A549 (cell line): ENCODE results near the gene SNORC. TPM values are rescaled to one million over a fixed set of nuclear protein-coding genes. Genes with fewer than 3 reads are reported as not detected.
A peak's percentile ranks its signal among the peaks of the same experiment; 100 is the strongest.

Experiments
- ATAC-seq, 2 experiments: fragments of 200-7000 bp in 1 of 2; fragments of >200 bp in 1 of 2; cut with Nextera tagmentation in 1 of 2; cut with Tn5 transposase in 1 of 2; 3 replicates each; pipeline versions ENCODE4 v1.8.0 to v1.9.1; 2018 to 2020; ENCODE audit warnings: mild to moderate bottlenecking in 1 of 2, moderate library complexity in 1 of 2
- CTCF ChIA-PET: fragments of 300-600 bp; sonication (Branson Sonifier 250); formaldehyde crosslinking; extraction: SDS; loops from one replicate; lab custom pipeline; 2021; ENCODE audit warnings: antibody characterized with exemption, inconsistent platforms; lab: Yijun Ruan, JAX
- POLR2A ChIA-PET: fragments of 350-600 bp; formaldehyde crosslinking; extraction: SDS; loops from one replicate; lab custom pipeline; 2021; ENCODE audit warnings: antibody characterized with exemption, inconsistent platforms; lab: Yijun Ruan, JAX
- DNase-seq, 2 experiments: peaks; one replicate each; pipeline versions ENCODE4 v3.0.0 to v3.0.0-alpha.2; 2011 to 2016; ENCODE audit warnings: low read depth in 1 of 2, low spot score in 1 of 2
- FAIRE-seq: peaks from 2 replicates; lab custom pipeline; 2011; peaks lifted over from hg19 to GRCh38; lab: Jason Lieb, UNC
- H3K27ac ChIP-seq, 2 experiments: fragments of >200 bp; sonication (Bioruptor Twin); formaldehyde crosslinking; 3 replicates each; pipeline ENCODE4 v1.5.1; 2016 to 2017
- H3K4me1 ChIP-seq: fragments of >200 bp; sonication (Bioruptor Twin); formaldehyde crosslinking; 3 replicates; pipeline ENCODE4 v1.6.1; 2016
- H3K4me2 ChIP-seq: fragments of >200 bp; sonication (Bioruptor Twin); formaldehyde crosslinking; 3 replicates; pipeline ENCODE4 v1.6.1; 2016
- H3K4me3 ChIP-seq: fragments of >200 bp; sonication (Bioruptor Twin); formaldehyde crosslinking; 3 replicates; pipeline ENCODE4 v1.5.1; 2016
- H3K9me3 ChIP-seq: fragments of >200 bp; sonication (Bioruptor Twin); formaldehyde crosslinking; 3 replicates; pipeline ENCODE4 v1.6.1; 2016
- CBX8 ChIP-seq: fragments of 200-600 bp; sonication (generic); IDR thresholded peaks from 2 replicates; pipeline ENCODE4 v1.6.1; 2016
- CEBPB ChIP-seq, 2 experiments: fragments of >200 bp in 1 of 2; sonication (Bioruptor Twin) in 1 of 2; formaldehyde crosslinking in 1 of 2; IDR thresholded peaks; 2 replicates each; pipeline ENCODE4 v1.6.1; 2012 to 2016
- EHF ChIP-seq: fragments of 250-450 bp; sonication (Bioruptor Pico); IDR thresholded peaks from 2 replicates; pipeline ENCODE4 v1.5.0; 2020; ENCODE audit warnings: mild to moderate bottlenecking
- EHMT2 ChIP-seq: fragments of 200-600 bp; sonication (generic); IDR thresholded peaks from 2 replicates; pipeline ENCODE4 v1.6.1; 2016; ENCODE audit warnings: antibody characterized with exemption, low read depth, mild to moderate bottlenecking, moderate library complexity
- ESRRA ChIP-seq: fragments of 150-350 bp; IDR thresholded peaks from 2 replicates; pipeline ENCODE4 v1.6.1; 2014; ENCODE audit warnings: mild to moderate bottlenecking, low read length, borderline replicate concordance
- FOSB ChIP-seq: fragments of 250-450 bp; sonication (Bioruptor Pico); IDR thresholded peaks from 2 replicates; pipeline ENCODE4 v1.5.0; 2020; ENCODE audit warnings: mild to moderate bottlenecking, moderate library complexity
- FOSL2 ChIP-seq, 2 experiments: fragments of 450-650 bp in 1 of 2; fragments of >200 bp in 1 of 2; sonication (Bioruptor Twin) in 1 of 2; formaldehyde crosslinking; IDR thresholded peaks; 2 replicates each; pipeline versions ENCODE4 v1.5.0 to v1.6.1; 2016 to 2020; ENCODE audit warnings: mild to moderate bottlenecking in 1 of 2, moderate library complexity in 1 of 2
- FOXS1 ChIP-seq: fragments of 250-450 bp; sonication (Bioruptor Pico); IDR thresholded peaks from 2 replicates; pipeline ENCODE4 v1.5.0; 2020; ENCODE audit warnings: mild to moderate bottlenecking, moderate library complexity
- HOXA7 ChIP-seq: fragments of 250-450 bp; sonication (Bioruptor Pico); IDR thresholded peaks from 2 replicates; pipeline ENCODE4 v1.5.0; 2020; ENCODE audit warnings: mild to moderate bottlenecking, moderate library complexity
- HOXB13 ChIP-seq: fragments of 250-450 bp; sonication (Bioruptor Pico); IDR thresholded peaks from 2 replicates; pipeline ENCODE4 v1.5.0; 2020; ENCODE audit warnings: low read depth, mild to moderate bottlenecking, moderate library complexity
- KDM5A ChIP-seq: fragments of 200-600 bp; sonication (generic); IDR thresholded peaks from 2 replicates; pipeline ENCODE4 v1.6.1; 2016; ENCODE audit warnings: antibody characterized with exemption, mild to moderate bottlenecking
- MYC ChIP-seq: IDR thresholded peaks from 2 replicates; pipeline ENCODE4 v1.6.1; 2012; ENCODE audit warnings: mild to moderate bottlenecking, inconsistent platforms, low read length, improper control_type of control experiment, borderline replicate concordance
- SREBF2 ChIP-seq: fragments of 450-650 bp; IDR thresholded peaks from 2 replicates; pipeline ENCODE4 v1.6.1; 2014; ENCODE audit warnings: mild to moderate bottlenecking, moderate library complexity
- ZFP36 ChIP-seq: fragments of 450-650 bp; IDR thresholded peaks from 2 replicates; pipeline ENCODE4 v1.6.1; 2014; ENCODE audit warnings: borderline replicate concordance; ENCODE audit not compliant: partially characterized antibody
- WGBS: methylation state at CpG from one replicate; pipeline ENCODE4 v1.1.6; 2017; ENCODE audit errors: missing lambda C conversion rate; 5-methylcytosine and 5-hydroxymethylcytosine counted together
- polyA plus RNA-seq, 4 experiments: library from polyadenylated mRNA; depleted of rRNA in 3 of 4; stranded (reverse); fragments of >200 nt; fragmentation: RNase III in 1 of 4; extraction: RNeasy Plus Mini Kit Qiagen cat#74134 plus additional on column Dnase treatment in 1 of 4; gene quantifications; 2 replicates in 3 of 4; 3 replicates in 1 of 4; pipeline ENCODE4 v1.2.3, GENCODE V29; 2011 to 2017
- TF ChIP-seq, protein P1 (sequence below): fragments of 200-600 bp; sonication (generic); IDR thresholded peaks from 2 replicates; pipeline ENCODE4 v1.6.1; 2016; ENCODE audit warnings: antibody characterized with exemption, mild to moderate bottlenecking, moderate library complexity
- TF ChIP-seq, protein P2 (sequence below): fragments of >200 bp; sonication (Bioruptor Twin); formaldehyde crosslinking; IDR thresholded peaks from 2 replicates; pipeline ENCODE4 v1.6.1; 2016
- TF ChIP-seq, protein P3 (sequence below): fragments of >200 bp; sonication (Bioruptor Twin); formaldehyde crosslinking; IDR thresholded peaks from 3 replicates; pipeline ENCODE4 v1.5.1; 2016
- TF ChIP-seq, protein P4 (sequence below): IDR thresholded peaks from 2 replicates; pipeline ENCODE4 v1.6.1; 2012
- TF ChIP-seq, protein P5 (sequence below): fragments of 250-450 bp; sonication (Bioruptor Pico); IDR thresholded peaks from 2 replicates; pipeline ENCODE4 v1.5.0; 2021; ENCODE audit warnings: mild to moderate bottlenecking, moderate library complexity, borderline replicate concordance
- TF ChIP-seq, protein P6 (sequence below): fragments of 150-350 bp; IDR thresholded peaks from 2 replicates; pipeline ENCODE4 v1.6.1; 2014; ENCODE audit warnings: low read depth, mild to moderate bottlenecking, low read length
- TF ChIP-seq, protein P7 (sequence below): fragments of 250-450 bp; sonication (Bioruptor Pico); IDR thresholded peaks from 2 replicates; pipeline ENCODE4 v1.5.0; 2020; ENCODE audit warnings: low read depth, mild to moderate bottlenecking, moderate library complexity

The SNORC gene
- polyA plus RNA-seq, 2 of the 4 experiments (the other 2 are of a cell fraction): 8.4 to 9.1 TPM

DNA sequence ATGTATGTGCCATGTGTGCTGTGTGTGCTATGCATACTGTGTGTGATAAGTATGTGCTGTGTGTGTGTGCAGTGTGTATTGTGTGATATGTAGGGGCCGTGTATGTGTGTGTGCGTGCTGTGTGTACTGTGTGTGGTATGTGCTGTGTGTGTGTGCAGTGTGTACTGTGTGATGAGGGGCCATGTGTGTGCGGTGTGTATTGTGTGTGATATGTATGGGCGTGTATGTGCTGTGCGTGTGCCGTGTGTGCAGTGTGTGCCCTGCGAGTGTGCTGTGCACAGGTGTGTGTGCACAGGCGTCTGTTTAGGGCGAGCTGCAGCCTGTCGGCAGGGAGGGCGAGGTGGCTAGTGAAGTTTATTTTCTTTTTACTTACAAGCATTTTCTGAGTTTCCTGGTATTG lies 16.1 kb downstream of the SNORC start:
- TF ChIP-seq, protein P1, sequence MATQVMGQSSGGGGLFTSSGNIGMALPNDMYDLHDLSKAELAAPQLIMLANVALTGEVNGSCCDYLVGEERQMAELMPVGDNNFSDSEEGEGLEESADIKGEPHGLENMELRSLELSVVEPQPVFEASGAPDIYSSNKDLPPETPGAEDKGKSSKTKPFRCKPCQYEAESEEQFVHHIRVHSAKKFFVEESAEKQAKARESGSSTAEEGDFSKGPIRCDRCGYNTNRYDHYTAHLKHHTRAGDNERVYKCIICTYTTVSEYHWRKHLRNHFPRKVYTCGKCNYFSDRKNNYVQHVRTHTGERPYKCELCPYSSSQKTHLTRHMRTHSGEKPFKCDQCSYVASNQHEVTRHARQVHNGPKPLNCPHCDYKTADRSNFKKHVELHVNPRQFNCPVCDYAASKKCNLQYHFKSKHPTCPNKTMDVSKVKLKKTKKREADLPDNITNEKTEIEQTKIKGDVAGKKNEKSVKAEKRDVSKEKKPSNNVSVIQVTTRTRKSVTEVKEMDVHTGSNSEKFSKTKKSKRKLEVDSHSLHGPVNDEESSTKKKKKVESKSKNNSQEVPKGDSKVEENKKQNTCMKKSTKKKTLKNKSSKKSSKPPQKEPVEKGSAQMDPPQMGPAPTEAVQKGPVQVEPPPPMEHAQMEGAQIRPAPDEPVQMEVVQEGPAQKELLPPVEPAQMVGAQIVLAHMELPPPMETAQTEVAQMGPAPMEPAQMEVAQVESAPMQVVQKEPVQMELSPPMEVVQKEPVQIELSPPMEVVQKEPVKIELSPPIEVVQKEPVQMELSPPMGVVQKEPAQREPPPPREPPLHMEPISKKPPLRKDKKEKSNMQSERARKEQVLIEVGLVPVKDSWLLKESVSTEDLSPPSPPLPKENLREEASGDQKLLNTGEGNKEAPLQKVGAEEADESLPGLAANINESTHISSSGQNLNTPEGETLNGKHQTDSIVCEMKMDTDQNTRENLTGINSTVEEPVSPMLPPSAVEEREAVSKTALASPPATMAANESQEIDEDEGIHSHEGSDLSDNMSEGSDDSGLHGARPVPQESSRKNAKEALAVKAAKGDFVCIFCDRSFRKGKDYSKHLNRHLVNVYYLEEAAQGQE: no peak
- no peak for TF ChIP-seq HOXA7 (CRISPR knock-in tag)
- no peak for TF ChIP-seq CBX8
- TF ChIP-seq EHMT2: no peak
- TF ChIP-seq FOXS1: no peak
- no peak for TF ChIP-seq FOSL2 (IDR thresholded peaks at IDR 0.05)
- TF ChIP-seq FOSL2 (CRISPR knock-in tag; IDR thresholded peaks at IDR 0.05): no peak
- TF ChIP-seq, protein P2, sequence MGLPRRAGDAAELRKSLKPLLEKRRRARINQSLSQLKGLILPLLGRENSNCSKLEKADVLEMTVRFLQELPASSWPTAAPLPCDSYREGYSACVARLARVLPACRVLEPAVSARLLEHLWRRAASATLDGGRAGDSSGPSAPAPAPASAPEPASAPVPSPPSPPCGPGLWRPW: no peak
- TF ChIP-seq FOSB (CRISPR knock-in tag): no peak
- TF ChIP-seq, protein P3, sequence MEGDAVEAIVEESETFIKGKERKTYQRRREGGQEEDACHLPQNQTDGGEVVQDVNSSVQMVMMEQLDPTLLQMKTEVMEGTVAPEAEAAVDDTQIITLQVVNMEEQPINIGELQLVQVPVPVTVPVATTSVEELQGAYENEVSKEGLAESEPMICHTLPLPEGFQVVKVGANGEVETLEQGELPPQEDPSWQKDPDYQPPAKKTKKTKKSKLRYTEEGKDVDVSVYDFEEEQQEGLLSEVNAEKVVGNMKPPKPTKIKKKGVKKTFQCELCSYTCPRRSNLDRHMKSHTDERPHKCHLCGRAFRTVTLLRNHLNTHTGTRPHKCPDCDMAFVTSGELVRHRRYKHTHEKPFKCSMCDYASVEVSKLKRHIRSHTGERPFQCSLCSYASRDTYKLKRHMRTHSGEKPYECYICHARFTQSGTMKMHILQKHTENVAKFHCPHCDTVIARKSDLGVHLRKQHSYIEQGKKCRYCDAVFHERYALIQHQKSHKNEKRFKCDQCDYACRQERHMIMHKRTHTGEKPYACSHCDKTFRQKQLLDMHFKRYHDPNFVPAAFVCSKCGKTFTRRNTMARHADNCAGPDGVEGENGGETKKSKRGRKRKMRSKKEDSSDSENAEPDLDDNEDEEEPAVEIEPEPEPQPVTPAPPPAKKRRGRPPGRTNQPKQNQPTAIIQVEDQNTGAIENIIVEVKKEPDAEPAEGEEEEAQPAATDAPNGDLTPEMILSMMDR: no peak
- TF ChIP-seq, protein P4, sequence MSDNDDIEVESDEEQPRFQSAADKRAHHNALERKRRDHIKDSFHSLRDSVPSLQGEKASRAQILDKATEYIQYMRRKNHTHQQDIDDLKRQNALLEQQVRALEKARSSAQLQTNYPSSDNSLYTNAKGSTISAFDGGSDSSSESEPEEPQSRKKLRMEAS: no peak
- TF ChIP-seq KDM5A: no peak
- TF ChIP-seq, protein P5, sequence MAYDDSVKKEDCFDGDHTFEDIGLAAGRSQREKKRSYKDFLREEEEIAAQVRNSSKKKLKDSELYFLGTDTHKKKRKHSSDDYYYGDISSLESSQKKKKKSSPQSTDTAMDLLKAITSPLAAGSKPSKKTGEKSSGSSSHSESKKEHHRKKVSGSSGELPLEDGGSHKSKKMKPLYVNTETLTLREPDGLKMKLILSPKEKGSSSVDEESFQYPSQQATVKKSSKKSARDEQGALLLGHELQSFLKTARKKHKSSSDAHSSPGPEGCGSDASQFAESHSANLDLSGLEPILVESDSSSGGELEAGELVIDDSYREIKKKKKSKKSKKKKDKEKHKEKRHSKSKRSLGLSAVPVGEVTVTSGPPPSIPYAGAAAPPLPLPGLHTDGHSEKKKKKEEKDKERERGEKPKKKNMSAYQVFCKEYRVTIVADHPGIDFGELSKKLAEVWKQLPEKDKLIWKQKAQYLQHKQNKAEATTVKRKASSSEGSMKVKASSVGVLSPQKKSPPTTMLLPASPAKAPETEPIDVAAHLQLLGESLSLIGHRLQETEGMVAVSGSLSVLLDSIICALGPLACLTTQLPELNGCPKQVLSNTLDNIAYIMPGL (CRISPR knock-in tag): no peak
- TF ChIP-seq ESRRA: no peak
- TF ChIP-seq EHF (CRISPR knock-in tag): no peak
- no peak for TF ChIP-seq HOXB13 (CRISPR knock-in tag)
- no peak for TF ChIP-seq SREBF2
- no peak for TF ChIP-seq ZFP36
- CTCF ChIA-PET: interaction anchor here (0.9 to 1.6 kb wide), 2 partner anchors 9 to 167 kb away, joined by 3 to 6 read pairs; no protein-coding TSS in a partner anchor
- H3K27ac ChIP-seq: no peak overlapping the region
- no peak overlapping the region for H3K4me3 ChIP-seq
- H3K9me3 ChIP-seq: no peaks in the 10 kb centered on the region
- DNase-seq (no peak), ATAC-seq (no peak), FAIRE-seq (no peak)
- no peaks in the 10 kb centered on the region; the same call in 2 of the 3 replicates for H3K4me1 ChIP-seq
- POLR2A ChIA-PET: no interaction called here
- 89% methylated on average over 11 of the region's 11 CpGs for WGBS
- no peak overlapping the region for H3K4me2 ChIP-seq

DNA sequence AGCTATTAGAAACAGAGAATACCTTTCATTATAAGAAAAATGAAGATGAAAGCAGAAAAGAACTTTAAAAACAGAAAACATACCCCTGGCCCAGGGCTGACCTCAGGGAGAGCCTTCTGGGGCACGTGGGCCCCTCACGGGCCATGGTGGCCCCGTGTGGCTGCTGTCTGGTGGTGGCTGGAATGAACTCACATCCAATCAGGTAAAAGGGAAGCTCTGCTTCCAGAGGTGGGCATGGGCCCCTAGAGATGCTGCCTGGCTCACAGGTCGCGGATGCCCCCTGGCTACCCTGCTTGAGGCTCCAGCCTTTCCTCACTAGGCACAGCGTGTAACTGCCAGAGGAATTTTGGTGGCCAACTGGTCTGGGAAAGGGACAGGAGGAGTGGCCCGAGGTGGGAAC lies 16.6 kb downstream of the SNORC start:
- peak overlapping the region in 1 of 2 experiments; percentile 43; a peak in 1 of 6 replicates for H3K27ac ChIP-seq
- DNase-seq (no peak), ATAC-seq (no peak), FAIRE-seq (no peak)
- ChIA-PET POLR2A (no interaction called here), CTCF (interaction anchor here (0.9 to 1.7 kb wide), 8 partner anchors 8 to 365 kb away, joined by 3 to 6 read pairs (median 3); partner anchors contain the start of genes ATG16L1 and INPP5D)
- TF ChIP-seq MYC (no peak), CEBPB (IDR thresholded peaks at IDR 0.05) (no peak)
- TF ChIP-seq, protein P6, sequence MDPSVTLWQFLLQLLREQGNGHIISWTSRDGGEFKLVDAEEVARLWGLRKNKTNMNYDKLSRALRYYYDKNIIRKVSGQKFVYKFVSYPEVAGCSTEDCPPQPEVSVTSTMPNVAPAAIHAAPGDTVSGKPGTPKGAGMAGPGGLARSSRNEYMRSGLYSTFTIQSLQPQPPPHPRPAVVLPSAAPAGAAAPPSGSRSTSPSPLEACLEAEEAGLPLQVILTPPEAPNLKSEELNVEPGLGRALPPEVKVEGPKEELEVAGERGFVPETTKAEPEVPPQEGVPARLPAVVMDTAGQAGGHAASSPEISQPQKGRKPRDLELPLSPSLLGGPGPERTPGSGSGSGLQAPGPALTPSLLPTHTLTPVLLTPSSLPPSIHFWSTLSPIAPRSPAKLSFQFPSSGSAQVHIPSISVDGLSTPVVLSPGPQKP: no peak
- TF ChIP-seq, protein P7, sequence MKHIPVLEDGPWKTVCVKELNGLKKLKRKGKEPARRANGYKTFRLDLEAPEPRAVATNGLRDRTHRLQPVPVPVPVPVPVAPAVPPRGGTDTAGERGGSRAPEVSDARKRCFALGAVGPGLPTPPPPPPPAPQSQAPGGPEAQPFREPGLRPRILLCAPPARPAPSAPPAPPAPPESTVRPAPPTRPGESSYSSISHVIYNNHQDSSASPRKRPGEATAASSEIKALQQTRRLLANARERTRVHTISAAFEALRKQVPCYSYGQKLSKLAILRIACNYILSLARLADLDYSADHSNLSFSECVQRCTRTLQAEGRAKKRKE (CRISPR knock-in tag): no peak
- H3K4me3 ChIP-seq: no peak overlapping the region
- H3K4me2 ChIP-seq: no peak overlapping the region
- H3K4me1 ChIP-seq: no peaks in the 10 kb centered on the region
- H3K9me3 ChIP-seq: no peaks in the 10 kb centered on the region
- 86% methylated on average over 7 of the region's 7 CpGs for WGBS
